Central memory CD4-positive, alpha-beta T cell (primary cell): ENCODE data around the gene CCDC60.

Source experiments
- DNase-seq: peaks from one replicate; pipeline ENCODE4 v3.0.0; 2022

CCDC60 gene

DNA sequence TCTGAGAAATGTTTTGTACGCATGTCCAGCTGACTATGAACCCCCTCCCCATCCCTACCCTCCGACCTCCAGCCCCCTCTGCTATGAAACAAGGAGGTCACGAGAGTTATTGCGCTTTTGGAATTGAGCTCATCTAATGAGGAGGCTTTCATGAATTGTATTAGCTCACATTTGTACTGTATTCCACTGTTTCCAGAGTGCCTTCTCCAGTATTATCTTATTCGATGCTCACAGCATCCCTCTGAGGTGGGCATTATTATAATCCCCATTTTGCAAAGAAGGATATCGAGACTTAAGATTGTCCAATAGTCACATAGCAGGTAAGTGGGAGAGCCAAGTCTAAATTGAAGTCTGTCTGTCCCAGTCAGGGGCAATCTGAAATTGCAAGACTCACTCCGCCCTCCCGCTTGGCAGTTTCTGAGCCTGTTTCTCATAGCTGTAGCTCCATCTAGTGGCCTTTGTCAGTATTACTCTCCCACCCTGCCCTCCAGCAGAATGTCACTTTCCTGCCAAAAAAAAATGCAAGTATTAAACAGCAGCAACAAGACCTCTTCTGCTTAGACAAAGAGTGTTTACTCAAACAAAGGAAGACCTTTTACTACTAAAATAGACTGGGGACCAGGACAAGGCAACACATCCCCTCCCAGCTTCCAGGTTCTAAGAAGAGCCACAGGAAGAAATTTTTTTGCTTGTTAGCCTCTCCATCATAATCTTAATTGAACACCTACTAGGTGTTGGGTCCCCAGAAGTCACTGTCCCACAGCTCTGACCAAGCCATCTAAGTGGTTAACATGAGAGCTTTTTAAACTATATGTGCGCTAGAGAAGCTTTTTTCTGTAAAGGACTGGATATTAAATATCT lies 210.5 kb downstream of the CCDC60 start:
- peak; percentile 27 for DNase-seq

DNA sequence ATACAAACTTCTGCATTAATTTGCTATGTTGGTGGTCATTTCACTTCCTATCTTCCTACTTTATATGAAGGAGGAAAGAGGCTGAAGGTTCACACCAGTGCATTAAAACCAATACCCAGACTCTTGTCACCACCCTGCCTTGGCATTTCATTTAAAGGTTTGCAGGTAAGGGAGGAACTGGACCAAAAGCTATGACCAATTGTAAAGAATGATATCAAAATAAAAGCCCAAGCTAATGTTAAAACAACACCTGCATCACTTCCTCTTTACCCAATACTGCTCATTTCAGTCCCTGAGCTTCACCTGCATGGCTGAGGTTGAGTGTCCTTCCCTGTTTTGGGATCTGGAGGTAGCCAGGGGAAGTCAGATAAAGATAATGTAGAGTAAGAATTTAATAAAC lies 211.8 kb downstream of the CCDC60 start:
- no peak for DNase-seq

DNA sequence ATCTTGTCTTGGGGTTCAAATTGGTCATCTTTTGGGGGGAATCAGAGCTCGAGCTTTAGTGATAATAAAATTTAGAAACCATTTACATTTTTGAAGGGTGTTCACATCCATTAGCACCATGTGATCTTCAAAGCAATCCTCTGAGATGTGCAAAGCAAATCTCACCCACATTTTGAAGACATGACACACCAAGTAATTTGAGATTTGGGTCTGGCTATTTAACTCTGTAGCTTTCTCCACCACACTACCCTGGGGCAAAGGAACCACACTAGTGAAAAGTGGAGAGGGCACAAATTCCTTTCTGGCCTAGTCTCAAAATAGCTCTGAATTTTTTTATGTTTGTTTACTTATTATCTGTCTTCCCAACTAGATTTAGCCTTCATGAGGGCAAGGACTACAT lies 212.5 kb downstream of the CCDC60 start:
- DNase-seq: no peak

DNA sequence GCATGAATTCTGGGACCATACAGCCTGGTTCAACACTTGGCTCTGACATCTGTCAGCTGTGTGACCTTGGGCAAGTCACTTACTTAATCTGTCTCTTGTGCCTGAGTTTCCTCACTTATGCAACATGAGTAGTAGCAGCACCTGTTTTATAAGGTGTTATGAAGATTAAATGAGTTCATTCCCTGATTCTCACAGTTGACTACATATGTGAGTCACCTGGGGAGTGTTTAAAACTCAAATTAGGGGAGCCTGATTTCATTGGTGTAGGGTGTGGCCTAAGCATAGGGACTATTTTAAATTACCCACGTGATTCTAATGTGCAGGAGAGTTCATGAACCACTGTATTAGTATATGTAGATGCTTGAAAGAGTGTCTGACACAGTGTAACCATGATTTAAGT lies 222.3 kb downstream of the CCDC60 start:
- no peak for DNase-seq

DNA sequence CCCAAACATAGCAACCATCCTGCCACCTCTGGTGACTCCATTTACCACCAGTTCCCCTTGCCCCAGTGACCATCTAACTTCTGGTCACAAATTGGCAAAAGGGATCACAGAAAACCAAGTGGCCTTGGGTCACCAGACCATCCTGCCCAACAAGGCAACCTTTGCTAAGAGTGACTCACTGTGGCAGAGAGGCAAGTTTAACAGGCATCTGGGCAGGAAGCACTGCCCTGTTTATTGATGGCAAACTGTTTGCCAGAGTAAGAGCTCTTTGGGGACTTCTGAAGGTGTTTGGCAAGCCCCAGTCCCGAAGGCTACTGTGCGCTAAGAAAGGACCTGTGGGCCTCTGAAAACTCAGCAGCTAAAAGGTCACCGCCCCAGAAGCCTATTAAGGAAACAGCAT lies 230.9 kb downstream of the CCDC60 start:
- no peak for DNase-seq

DNA sequence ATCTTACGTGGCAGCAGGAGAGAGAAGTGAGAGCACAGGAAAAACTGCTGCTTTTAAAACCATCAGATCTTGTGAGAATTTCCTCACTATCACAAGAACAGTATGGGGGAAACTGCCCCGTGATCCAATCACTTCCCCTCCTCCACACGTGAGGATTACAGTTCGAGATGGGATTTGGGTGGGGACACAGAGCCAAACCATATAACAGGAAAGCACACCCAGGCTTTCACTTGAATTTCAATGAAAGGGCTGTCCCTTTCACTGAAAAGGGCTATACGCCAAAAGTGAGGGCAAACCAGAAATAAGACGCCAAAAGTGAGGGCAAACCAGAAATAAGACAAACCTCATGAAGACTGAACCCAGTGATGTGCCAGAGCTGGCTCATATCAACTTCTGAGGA lies 236.2 kb downstream of the CCDC60 start:
- DNase-seq: no peak

DNA sequence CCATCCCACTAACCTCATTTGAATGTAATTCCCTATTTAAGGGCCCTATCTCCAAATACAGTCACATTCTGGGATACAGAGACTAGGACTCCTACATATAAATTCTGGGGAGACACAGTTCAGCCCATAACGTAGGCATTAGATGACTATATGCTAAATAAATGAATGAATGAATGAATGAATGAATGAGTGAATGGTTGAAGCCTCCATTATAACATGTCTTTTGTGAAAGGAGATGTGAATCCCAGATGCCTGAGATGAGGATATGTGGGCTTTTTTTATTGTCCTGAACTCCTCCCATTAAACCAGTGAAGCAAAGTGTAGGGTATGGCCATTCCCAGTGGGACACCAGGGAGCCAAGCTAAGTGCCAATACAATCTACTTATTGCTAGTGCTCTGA lies 238.6 kb downstream of the CCDC60 start:
- DNase-seq: no peak

DNA sequence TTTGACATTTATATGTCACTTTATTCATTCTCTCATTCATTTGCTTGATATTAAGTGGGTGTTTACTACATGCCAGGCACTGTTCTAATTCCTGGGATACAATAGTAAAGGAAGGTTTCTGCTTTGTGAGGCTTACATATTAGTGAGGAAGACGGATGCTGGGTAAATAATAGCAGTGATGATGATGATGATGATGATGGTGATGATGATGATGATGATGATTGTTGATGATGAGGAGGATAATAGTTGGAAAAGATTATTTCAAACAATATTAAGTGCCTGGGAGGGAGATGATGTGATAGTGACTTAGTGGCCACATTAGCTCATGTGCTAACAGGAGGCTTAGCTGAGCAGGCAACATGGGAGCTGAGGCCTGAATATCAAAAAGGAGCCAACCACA lies 239.7 kb downstream of the CCDC60 start:
- DNase-seq: no peak

DNA sequence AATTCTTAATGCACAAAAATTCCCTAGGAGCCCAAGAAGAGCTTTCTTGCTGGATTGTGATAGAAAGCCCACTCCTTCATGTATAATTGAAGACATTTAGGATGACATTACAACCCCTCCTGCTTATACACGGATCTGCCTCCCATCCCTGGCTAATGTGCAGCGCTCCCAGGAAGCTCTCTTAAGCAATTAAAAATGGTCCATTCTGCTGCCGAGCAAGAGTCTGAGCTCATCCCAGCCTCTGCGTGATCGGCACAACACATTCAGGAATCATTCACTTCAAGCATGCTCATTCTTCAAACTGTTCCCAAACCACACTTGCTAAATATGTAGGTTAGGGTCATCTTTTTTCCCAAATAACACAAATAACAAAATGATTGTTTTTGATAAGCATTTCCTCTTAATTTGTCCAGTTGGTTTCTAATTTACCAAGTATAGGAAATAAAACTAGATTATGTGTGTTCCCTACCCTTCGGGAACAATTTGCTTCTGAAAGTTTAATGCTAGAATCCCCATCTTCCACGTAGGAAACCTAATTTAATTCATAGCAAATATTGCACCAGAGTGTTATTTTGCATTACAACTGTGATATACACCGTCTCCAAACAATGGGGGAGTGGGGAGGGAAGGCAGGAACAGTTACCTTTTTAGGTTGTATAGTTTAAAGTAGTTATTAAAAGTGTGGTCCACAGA lies 241.7 kb downstream of the CCDC60 start:
- no peak for DNase-seq

DNA sequence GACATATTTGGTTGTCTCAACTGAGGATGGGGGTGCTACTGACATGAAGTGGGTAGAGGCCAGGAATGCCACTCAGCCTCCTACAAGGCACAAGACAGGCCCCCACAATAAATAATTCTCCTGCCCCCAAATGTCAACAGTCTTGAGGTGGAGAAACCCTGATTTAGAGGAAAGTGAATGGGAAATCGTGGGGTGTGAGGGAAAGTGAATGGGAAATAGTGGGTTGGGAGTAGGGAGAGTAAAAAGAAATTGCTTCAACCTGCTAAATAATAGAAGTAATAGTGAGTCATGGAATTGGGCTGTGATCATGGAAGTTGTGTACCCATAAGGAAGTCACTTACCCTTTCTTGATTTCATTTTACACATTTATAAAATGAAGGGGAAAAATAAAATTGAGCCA lies 242.4 kb downstream of the CCDC60 start:
- no peak for DNase-seq

DNA sequence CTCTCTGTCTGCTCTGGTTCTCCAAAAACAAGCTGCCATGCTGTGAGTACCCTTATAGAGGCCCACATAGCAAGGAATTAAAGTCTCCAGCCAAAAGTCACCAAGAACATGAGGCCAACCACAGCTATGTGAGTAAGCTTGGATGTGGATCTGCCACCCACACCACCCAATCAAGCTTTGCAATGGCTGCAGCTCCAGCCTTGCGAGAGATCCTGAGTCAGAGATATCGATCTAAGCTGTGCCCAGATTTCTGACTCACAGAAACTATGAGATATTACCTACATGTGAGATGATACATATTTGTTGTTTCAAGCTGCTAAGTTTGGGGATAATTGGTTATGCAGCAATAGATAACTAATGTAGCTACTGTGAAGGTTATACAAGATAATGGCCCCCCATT lies 243.6 kb downstream of the CCDC60 start:
- DNase-seq: no peak

DNA sequence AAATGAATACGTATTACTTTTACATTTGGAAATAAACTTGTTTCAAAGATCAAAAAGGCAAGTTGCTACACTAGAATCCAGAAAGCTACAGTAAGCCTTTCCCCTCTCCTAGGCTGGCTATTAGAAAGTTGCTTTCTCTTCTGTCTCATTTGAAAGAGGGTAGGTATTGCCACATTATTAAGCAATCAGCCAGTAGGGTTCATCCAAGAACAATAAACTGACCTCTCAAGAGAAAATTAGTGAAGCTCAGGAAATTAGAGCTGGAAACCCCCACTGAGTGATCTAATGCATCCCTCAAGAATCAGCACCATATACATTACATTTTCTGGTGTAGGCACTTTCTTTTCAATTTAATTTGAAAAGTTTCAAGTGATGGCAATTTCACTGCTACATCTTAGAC lies 254.6 kb downstream of the CCDC60 start:
- DNase-seq: no peak

DNA sequence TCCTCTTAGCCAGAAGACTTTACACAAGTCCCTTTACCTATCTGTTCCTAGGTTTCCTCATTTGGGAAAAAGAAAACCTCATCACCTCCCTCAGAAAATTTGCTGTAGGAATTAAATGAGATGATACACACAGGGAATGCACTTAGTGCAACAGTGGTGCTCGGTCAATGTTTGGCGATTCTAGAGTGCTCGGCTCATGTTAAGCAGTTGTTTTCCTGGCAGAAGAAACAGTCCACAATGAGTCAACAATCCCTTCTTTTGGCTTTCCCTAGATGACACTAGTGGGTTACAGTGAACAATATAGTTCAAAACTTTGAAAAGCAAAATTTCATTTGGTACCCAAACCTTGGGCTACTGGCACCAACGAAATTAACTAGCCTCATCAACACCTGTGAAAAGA lies 255.1 kb downstream of the CCDC60 start:
- no peak for DNase-seq
